Measurements from ENCODE around the gene TSHZ2. TPM values are rescaled to one million over a fixed set of nuclear protein-coding genes. Genes with fewer than 3 reads are reported as not detected.
"Not testable (repeated sequence)": the region's sequence is repeated elsewhere in the genome, so short reads cannot be mapped to it uniquely, and the experiment has no call there.

The TSHZ2 gene
- total RNA-seq, 1 donor from 2014 or later = 51.9 TPM

GRCh38 chr20:53498341-53498740 lies 526.2 kb downstream of the TSHZ2 start:
- Histone ChIP-seq H3K27ac (no peak overlapping the region), H3K4me1 (no peaks in the 10 kb centered on the region), H3K4me3 (no peak overlapping the region), H3K27me3 (no peaks in the 10 kb centered on the region), H3K9me3 (no peaks in the 10 kb centered on the region), H3K36me3 (no peaks in the 10 kb centered on the region)
- intact Hi-C loops (cut with DNase I) = no loop called here
- DNase-seq (ENCODE audit: low spot score in 2 of 2) = no peak
- no peak for TF ChIP-seq CTCF (IDR thresholded peaks at IDR 0.05)

GRCh38 chr20:53500651-53501050 lies 528.5 kb downstream of the TSHZ2 start:
- H3K4me1 ChIP-seq = no peaks in the 10 kb centered on the region
- no peak for DNase-seq (ENCODE audit: low spot score in 2 of 2)
- intact Hi-C loops (cut with DNase I) = no loop called here
- no peak overlapping the region for H3K27ac ChIP-seq
- no peaks in the 10 kb centered on the region for H3K36me3 ChIP-seq
- no peaks in the 10 kb centered on the region for H3K27me3 ChIP-seq
- no peak overlapping the region for H3K4me3 ChIP-seq
- H3K9me3 ChIP-seq = no peaks in the 10 kb centered on the region
- TF ChIP-seq CTCF (IDR thresholded peaks at IDR 0.05) = no peak

GRCh38 chr20:53502820-53503219 lies 530.7 kb downstream of the TSHZ2 start:
- no peak overlapping the region for H3K4me3 ChIP-seq
- H3K4me1 ChIP-seq = no peaks in the 10 kb centered on the region
- H3K36me3 ChIP-seq = no peaks in the 10 kb centered on the region
- H3K27me3 ChIP-seq = no peaks in the 10 kb centered on the region
- no peak for TF ChIP-seq CTCF (IDR thresholded peaks at IDR 0.05)
- intact Hi-C loops (cut with DNase I) = no loop called here
- no peaks in the 10 kb centered on the region for H3K9me3 ChIP-seq
- no peak overlapping the region for H3K27ac ChIP-seq
- DNase-seq (ENCODE audit: low spot score in 2 of 2) = no peak

- TF ChIP-seq CTCF (IDR thresholded peaks at IDR 0.05) = no peak
- intact Hi-C loops (cut with DNase I) = no loop called here
- Histone ChIP-seq H3K4me3 (no peak overlapping the region), H3K27ac (no peak overlapping the region), H3K27me3 (no peaks in the 10 kb centered on the region), H3K9me3 (no peaks in the 10 kb centered on the region), H3K4me1 (no peaks in the 10 kb centered on the region), H3K36me3 (no peaks in the 10 kb centered on the region)
- no peak for DNase-seq (ENCODE audit: low spot score in 2 of 2)
Observed at GRCh38 chr20:53503517-53503919, 531.4 kb downstream of the TSHZ2 start.

GRCh38 chr20:53504106-53504505 lies 531.9 kb downstream of the TSHZ2 start:
- H3K36me3 ChIP-seq; H3K27me3 ChIP-seq; intact Hi-C loops (cut with DNase I); H3K4me1 ChIP-seq; H3K27ac ChIP-seq; H3K9me3 ChIP-seq; DNase-seq (ENCODE audit: low spot score in 2 of 2); H3K4me3 ChIP-seq: not testable (repeated sequence)

GRCh38 chr20:53510262-53510661 lies 538.1 kb downstream of the TSHZ2 start:
- Histone ChIP-seq H3K9me3 (no peaks in the 10 kb centered on the region), H3K36me3 (no peaks in the 10 kb centered on the region), H3K27me3 (no peaks in the 10 kb centered on the region), H3K4me3 (no peak overlapping the region), H3K4me1 (no peaks in the 10 kb centered on the region), H3K27ac (no peak overlapping the region)
- intact Hi-C loops (cut with DNase I) = no loop called here
- no peak for DNase-seq (ENCODE audit: low spot score in 2 of 2)
- no peak for TF ChIP-seq CTCF (IDR thresholded peaks at IDR 0.05)

Measured in ascending aorta (tissue), 2 donors.